HCT116 (cell line): ENCODE results near the gene TSKU. TPM values are rescaled to one million over a fixed set of nuclear protein-coding genes. Genes with fewer than 3 reads are reported as not detected.

Experiments used
- ATAC-seq: fragments of 200-7000 bp; cut with Tn5 transposase; 2 replicates; pipeline ENCODE4 v1.9.1; 2020; ENCODE audit warnings: mild to moderate bottlenecking, moderate library complexity
- BruUV-seq: library from RNA; stranded (reverse); fragments of 400-500 nt; replicated peaks from 2 replicates; lab custom pipeline; 2021; lab: Mats Ljungman, UMichigan
- CTCF ChIA-PET: fragments of 300-600 bp; sonication (Branson Sonifier 250); formaldehyde crosslinking; loops from one replicate; lab custom pipeline; 2021; ENCODE audit warnings: antibody characterized with exemption; lab: Charles Lee
- POLR2A ChIA-PET: fragments of 300-600, 350-600 bp; sonication (Branson Sonifier 250); formaldehyde crosslinking; loops from one replicate; lab custom pipeline; 2021; ENCODE audit warnings: antibody characterized with exemption; lab: Charles Lee
- RAD21 ChIA-PET, 2 experiments: fragments of 300-600 bp; sonication (Branson Sonifier 250); formaldehyde crosslinking; loops; one replicate each; lab custom pipeline; 2023; ENCODE audit warnings: low total read pairs in 2 of 2; ENCODE audit not compliant: uncharacterized antibody in 2 of 2, unreplicated experiment in 2 of 2, low non-redundant PET in 1 of 2; lab: Charles Lee
- DNase-seq: peaks from one replicate; pipeline ENCODE4 v3.0.0-alpha.2; 2010; ENCODE audit warnings: low read depth, low spot score
- H2AFZ ChIP-seq: fragments of 200-600 bp; shearing (Covaris generic), sonication (generic); 2 replicates; pipeline ENCODE4 v1.6.1; 2017; ENCODE audit warnings: low read depth, mixed run types, mixed read lengths, antibody characterized with exemption, low read length; ENCODE audit not compliant: poor library complexity, severe bottlenecking
- H3K27ac ChIP-seq: 2 replicates; pipeline ENCODE4 v1.5.1; 2012; ENCODE audit warnings: low read depth, low read length
- H3K27me3 ChIP-seq: fragments of 200-600 bp; sonication (generic); 2 replicates; pipeline ENCODE4 v1.6.1; 2016; ENCODE audit warnings: mixed run types, low read length, mixed read lengths; ENCODE audit not compliant: insufficient read depth
- H3K36me3 ChIP-seq, 2 experiments: fragments of 200-500 bp in 1 of 2; fragments of 200-600 bp in 1 of 2; sonication (Bioruptor generic) in 1 of 2; sonication (generic) in 1 of 2; 2 replicates each; pipeline versions ENCODE4 v1.5.1 to v1.6.1; 2014 to 2016; ENCODE audit warnings: low read length in 2 of 2, inconsistent platforms in 1 of 2, mixed read lengths in 1 of 2, mixed run types in 1 of 2; ENCODE audit not compliant: insufficient read depth in 2 of 2, control insufficient read depth in 1 of 2
- H3K4me1 ChIP-seq, 2 experiments: fragments of 200-600 bp in 1 of 2; sonication (generic) in 1 of 2; 2 replicates each; pipeline versions ENCODE4 v1.5.1 to v1.6.1; 2012 to 2017; ENCODE audit warnings: low read length in 2 of 2, inconsistent platforms in 1 of 2, mild to moderate bottlenecking in 1 of 2, mixed read lengths in 1 of 2, mixed run types in 1 of 2, moderate library complexity in 1 of 2; ENCODE audit not compliant: insufficient read depth in 2 of 2, control insufficient read depth in 1 of 2
- H3K4me2 ChIP-seq: fragments of 200-600 bp; sonication (generic); 2 replicates; pipeline ENCODE4 v1.6.1; 2017; ENCODE audit warnings: mixed run types, low read length, mixed read lengths
- H3K4me3 ChIP-seq, 2 experiments: fragments of 200-600 bp in 1 of 2; sonication (generic) in 1 of 2; replicated peaks in 1 of 2; 2 replicates each; pipeline ENCODE4 v1.5.1; 2011 to 2016; ENCODE audit warnings: low read length in 2 of 2, control low read depth in 1 of 2, low read depth in 1 of 2, mild to moderate bottlenecking in 1 of 2, mixed read lengths in 1 of 2, mixed run types in 1 of 2
- H3K79me2 ChIP-seq: fragments of 200-600 bp; sonication (generic); 2 replicates; pipeline ENCODE4 v1.6.1; 2017; ENCODE audit warnings: mild to moderate bottlenecking, mixed run types, low read length, moderate library complexity, mixed read lengths; ENCODE audit not compliant: insufficient read depth
- H3K9ac ChIP-seq: fragments of 200-600 bp; sonication (generic); 2 replicates; pipeline ENCODE4 v1.6.1; 2016; ENCODE audit warnings: low read length, mixed read lengths
- H3K9me2 ChIP-seq: fragments of 200-600 bp; sonication (generic), shearing (Covaris generic); 2 replicates; pipeline ENCODE4 v1.6.1; 2017; ENCODE audit warnings: mixed run types, mild to moderate bottlenecking, moderate library complexity; ENCODE audit not compliant: insufficient read depth
- H3K9me3 ChIP-seq, 2 experiments: fragments of 200-500 bp in 1 of 2; fragments of 200-600 bp in 1 of 2; sonication (Bioruptor generic) in 1 of 2; sonication (generic) in 1 of 2; 2 replicates each; pipeline ENCODE4 v1.6.1; 2014 to 2017; ENCODE audit warnings: low read length in 2 of 2, mixed read lengths in 2 of 2, inconsistent platforms in 1 of 2, low read depth in 1 of 2, mild to moderate bottlenecking in 1 of 2, mixed run types in 1 of 2, moderate library complexity in 1 of 2; ENCODE audit not compliant: control insufficient read depth in 1 of 2, insufficient read depth in 1 of 2
- H4K20me1 ChIP-seq: fragments of 200-600 bp; sonication (generic), shearing (Covaris generic); 2 replicates; pipeline ENCODE4 v1.6.1; 2017; ENCODE audit warnings: mixed run types, mild to moderate bottlenecking, moderate library complexity; ENCODE audit not compliant: insufficient read depth
- CBX3 ChIP-seq: IDR thresholded peaks from 2 replicates; pipeline ENCODE4 v1.6.1; 2012; ENCODE audit warnings: low read depth
- CEBPB ChIP-seq: IDR thresholded peaks from 2 replicates; pipeline ENCODE4 v1.6.1; 2012; ENCODE audit warnings: low read depth
- EGR1 ChIP-seq: IDR thresholded peaks from 2 replicates; pipeline ENCODE4 v1.6.1; 2012; ENCODE audit warnings: low read depth
- FOSL1 ChIP-seq: IDR thresholded peaks from 2 replicates; pipeline ENCODE4 v1.6.1; 2012; ENCODE audit warnings: low read depth
- JUND ChIP-seq: IDR thresholded peaks from 2 replicates; pipeline ENCODE4 v1.6.1; 2012
- POLR2A ChIP-seq: IDR thresholded peaks from 2 replicates; pipeline ENCODE4 v1.7.0; 2011; ENCODE audit warnings: borderline replicate concordance; ENCODE audit not compliant: insufficient read depth, insufficient read length; ENCODE audit errors: extremely low read depth
- POLR2AphosphoS5 ChIP-seq: IDR thresholded peaks from 2 replicates; pipeline ENCODE4 v1.6.1; 2011; ENCODE audit warnings: mild to moderate bottlenecking, low read depth, low read length, moderate library complexity
- REST ChIP-seq: IDR thresholded peaks from 2 replicates; pipeline ENCODE4 v1.6.1; 2012; ENCODE audit warnings: low read depth
- SIN3A ChIP-seq: IDR thresholded peaks from 2 replicates; pipeline ENCODE4 v1.6.1; 2012; ENCODE audit warnings: low read depth
- SP1 ChIP-seq: IDR thresholded peaks from 2 replicates; pipeline ENCODE4 v1.6.1; 2012; ENCODE audit warnings: low read depth
- SRF ChIP-seq: IDR thresholded peaks from 2 replicates; pipeline ENCODE4 v1.6.1; 2012; ENCODE audit warnings: low read depth
- TCF7L2 ChIP-seq: IDR thresholded peaks from 2 replicates; pipeline ENCODE4 v1.7.0; 2011; ENCODE audit warnings: borderline replicate concordance, inconsistent platforms; ENCODE audit not compliant: insufficient read depth, insufficient read length; ENCODE audit errors: extremely low read depth
- YY1 ChIP-seq: IDR thresholded peaks from 2 replicates; pipeline ENCODE4 v1.6.1; 2011; ENCODE audit warnings: low read length, low read depth, moderate library complexity, mild to moderate bottlenecking; ENCODE audit not compliant: insufficient replicate concordance; ENCODE audit errors: extremely low read depth
- ZBTB33 ChIP-seq: IDR thresholded peaks from 2 replicates; pipeline ENCODE4 v1.6.1; 2011; ENCODE audit warnings: mild to moderate bottlenecking, low read length, moderate library complexity; ENCODE audit not compliant: insufficient replicate concordance; ENCODE audit errors: extremely low read depth
- ZFX ChIP-seq: fragments of 450-650 bp; IDR thresholded peaks from 2 replicates; pipeline ENCODE4 v1.6.1; 2017
- ZNF274 ChIP-seq: fragments of 200-500 bp; sonication (Bioruptor generic); IDR thresholded peaks from 2 replicates; pipeline ENCODE4 v1.6.1; 2014; ENCODE audit warnings: mild to moderate bottlenecking, low read depth, low read length, inconsistent platforms
- intact Hi-C: fragments of 100-400 bp; cut with micrococcal nuclease; formaldehyde crosslinking; loops from 2 replicates; pipeline ENCODE4 v1.10.0; 2022
- total RNA-seq: library from RNA; stranded (reverse); gene quantifications from one replicate; pipeline ENCODE4 v1.2.1, GENCODE V29; 2021; ENCODE audit not compliant: unreplicated experiment

The TSKU gene
- total RNA-seq, 1 experiment from 2014 or later, result 21.9 TPM

DNA sequence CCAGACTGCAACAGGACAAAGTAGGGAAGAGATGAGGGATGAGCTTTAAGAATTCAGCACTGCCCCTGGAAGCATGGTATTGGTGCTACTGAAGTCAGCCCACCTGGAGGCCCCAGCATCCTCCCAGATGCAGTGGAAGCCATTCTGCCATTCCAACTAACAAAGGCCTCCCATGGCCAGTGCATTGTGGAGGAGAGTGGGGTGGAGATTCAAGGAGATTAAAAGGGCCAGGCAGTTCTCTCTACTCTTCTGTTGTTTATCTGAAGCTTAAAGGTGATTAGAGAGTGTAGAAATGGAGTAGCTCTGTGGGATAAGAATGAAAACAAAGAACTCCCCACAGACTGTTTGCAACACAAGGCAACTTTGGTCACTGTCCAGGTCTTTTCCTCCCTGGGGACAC, 24.1 kb upstream of the TSKU start:
- Histone ChIP-seq H3K9ac (no peak overlapping the region), H3K27ac (no peak overlapping the region), H3K9me3 (no peaks in the 10 kb centered on the region), H3K4me3 (no peak overlapping the region), H3K79me2 (no peaks in the 10 kb centered on the region), H2AFZ (no peak overlapping the region), H3K4me2 (no peak overlapping the region), H3K9me2 (no peaks in the 10 kb centered on the region)
- ChIA-PET POLR2A (no interaction called here), CTCF (no interaction called here), RAD21 (no interaction called here)
- ATAC-seq, result no peak
- no peak for DNase-seq
- no TSS peak for BruUV-seq
- TF ChIP-seq ZFX (no peak), SRF (no peak), YY1 (no peak), CEBPB (no peak), POLR2A (no peak), EGR1 (no peak), JUND (no peak), SIN3A (no peak), FOSL1 (no peak), POLR2AphosphoS5 (no peak), CBX3 (no peak), SP1 (no peak), TCF7L2 (no peak), REST (no peak), ZNF274 (no peak), ZBTB33 (no peak)
- TF ChIP-seq, all 23 proteins: peak for 0
- Histone ChIP-seq H3K36me3 (no peaks in the 10 kb centered on the region), H3K27me3 (no peaks in the 10 kb centered on the region), H3K4me1 (peaks cover 0 to 6% of the 10 kb centered on the region in 2 experiments; a peak in 1 of 4 replicates), H4K20me1 (no peaks in the 10 kb centered on the region)
- intact Hi-C loops, result no loop called here
